ENCODE measurements around the gene FADS6.

FADS6 gene

GRCh38 chr17:74836191-74836590, 57.2 kb downstream of the FADS6 start:
- in situ Hi-C loops (cut with HindIII; ENCODE audit: low sequenced_read_pairs) = no loop called here

GRCh38 chr17:74833501-74834377, 59.7 kb downstream of the FADS6 start:
- in situ Hi-C loops (cut with HindIII; ENCODE audit: low sequenced_read_pairs) = no loop called here

GRCh38 chr17:74832421-74832820, 61.0 kb downstream of the FADS6 start:
- in situ Hi-C loops (cut with HindIII; ENCODE audit: low sequenced_read_pairs) = no loop called here

GRCh38 chr17:74831444-74832146, 61.8 kb downstream of the FADS6 start:
- in situ Hi-C loops (cut with HindIII; ENCODE audit: low sequenced_read_pairs) = no loop called here

- in situ Hi-C loops (cut with HindIII; ENCODE audit: low sequenced_read_pairs) = no loop called here
These were observed 62.6 kb downstream of the FADS6 start for GRCh38 chr17:74830861-74831260.

- in situ Hi-C loops (cut with HindIII; ENCODE audit: low sequenced_read_pairs) = no loop called here
These were observed 65.6 kb downstream of the FADS6 start for GRCh38 chr17:74827800-74828199.

Data from endothelial cell of hepatic sinusoid (primary cell).